HepG2 (cell line): ENCODE results near the gene GPATCH4. TPM values are rescaled to one million over a fixed set of nuclear protein-coding genes. Genes with fewer than 3 reads are reported as not detected.

ENCODE experiments used
- AKAP8 ChIP-seq: sonication (generic); formaldehyde crosslinking; IDR thresholded peaks from 2 replicates; pipeline ENCODE4 v1.5.1; 2020; ENCODE audit warnings: mild to moderate bottlenecking, missing genetic modification reagents
- ATF7 ChIP-seq, 2 experiments: fragments of 450-650 bp in 1 of 2; sonication (generic) in 1 of 2; formaldehyde crosslinking in 1 of 2; IDR thresholded peaks; 2 replicates each; pipeline versions ENCODE4 v1.4.0 to v1.6.1; 2016 to 2020; ENCODE audit warnings: antibody characterized with exemption in 1 of 2, mild to moderate bottlenecking in 1 of 2, missing genetic modification reagents in 1 of 2
- BCL6 ChIP-seq: IDR thresholded peaks from 2 replicates; pipeline ENCODE4 v1.6.1; 2016; ENCODE audit warnings: missing genetic modification reagents, missing compliant biosample characterization
- GRHL1 ChIP-seq: sonication (generic); formaldehyde crosslinking; conservative IDR thresholded peaks from 2 replicates; pipeline ENCODE4 v1.8.0; 2022; ENCODE audit warnings: missing genetic modification reagents
- MXD4 ChIP-seq: IDR thresholded peaks from 2 replicates; pipeline ENCODE4 v1.6.1; 2016; ENCODE audit warnings: mild to moderate bottlenecking, missing biosample characterization, missing genetic modification reagents
- SP140L ChIP-seq: sonication (generic); formaldehyde crosslinking; IDR thresholded peaks from 2 replicates; pipeline ENCODE4 v1.4.0; 2020; ENCODE audit warnings: missing genetic modification reagents, borderline replicate concordance
- TEAD2 ChIP-seq: sonication (generic); formaldehyde crosslinking; IDR thresholded peaks from 2 replicates; pipeline ENCODE4 v1.9.0; 2021; ENCODE audit warnings: missing genetic modification reagents
- TERF1 ChIP-seq: sonication (generic); formaldehyde crosslinking; IDR thresholded peaks from 2 replicates; pipeline ENCODE4 v1.8.0; 2022; ENCODE audit warnings: mild to moderate bottlenecking, missing genetic modification reagents, moderate library complexity
- ZBTB4 ChIP-seq: sonication (generic); formaldehyde crosslinking; IDR thresholded peaks from 2 replicates; pipeline ENCODE4 v1.4.0; 2020; ENCODE audit warnings: missing genetic modification reagents, mild to moderate bottlenecking, borderline replicate concordance
- ZNF550 ChIP-seq: sonication (generic); formaldehyde crosslinking; IDR thresholded peaks from 2 replicates; pipeline ENCODE4 v1.4.0; 2020; ENCODE audit warnings: mild to moderate bottlenecking, missing genetic modification reagents, borderline replicate concordance
- ZNF841 ChIP-seq: sonication (generic); formaldehyde crosslinking; IDR thresholded peaks from 2 replicates; pipeline ENCODE4 v1.8.1; 2023; ENCODE audit warnings: missing genetic modification reagents, borderline replicate concordance
- polyA plus RNA-seq, 8 experiments: library from polyadenylated mRNA; depleted of rRNA in 3 of 8; stranded (reverse) in 7 of 8; unstranded in 1 of 8; fragments of >200 nt; fragmentation: Illumina TruSeq in 4 of 8; extraction: Trizol in 4 of 8; gene quantifications; 2 replicates each; pipeline versions ENCODE4 v1.2.1 to v1.2.3, GENCODE V29; 2011 to 2016; ENCODE audit warnings: low read depth in 4 of 8, missing spikeins in 1 of 8, mixed read lengths in 1 of 8; ENCODE audit not compliant: insufficient read depth in 1 of 8
- total RNA-seq, 5 experiments: library from RNA; depleted of rRNA; stranded (reverse); fragments of >200 nt; fragmentation: Illumina TruSeq; extraction: Trizol; gene quantifications; 2 replicates each; pipeline ENCODE4 v1.2.3, GENCODE V29; 2016; ENCODE audit warnings: low read depth in 1 of 5

Gene GPATCH4
- total and polyA plus RNA-seq, 2 of the 13 experiments (the other 11 are each of a cell fraction or from before 2014, with no cell fraction given), result 19.2 to 37.9 TPM

GRCh38 chr1:156571919-156572662 is 29.2 kb downstream of the GPATCH4 start, which contains the start of gene IQGAP3 (continued):
- TF ChIP-seq ZBTB4 (CRISPR knock-in tag) (0 out of 2 replicates have a peak, but pooled peaks have one; percentile 25), MXD4 (CRISPR knock-in tag) (peak; percentile 80), AKAP8 (CRISPR knock-in tag) (no peak), SP140L (CRISPR knock-in tag) (no peak), BCL6 (no peak), TERF1 (CRISPR knock-in tag) (no peak), ZNF841 (CRISPR knock-in tag) (no peak), ATF7 (IDR thresholded peaks at IDR 0.05) (no peak), ATF7 (CRISPR knock-in tag; IDR thresholded peaks at IDR 0.05) (no peak), TEAD2 (no peak), GRHL1 (CRISPR knock-in tag) (no peak), ZNF550 (CRISPR knock-in tag) (no peak)
